ENCODE results near the gene TRMT112.
A peak's percentile ranks its signal among the peaks of the same experiment; 100 is the strongest.

TRMT112 gene

DNA sequence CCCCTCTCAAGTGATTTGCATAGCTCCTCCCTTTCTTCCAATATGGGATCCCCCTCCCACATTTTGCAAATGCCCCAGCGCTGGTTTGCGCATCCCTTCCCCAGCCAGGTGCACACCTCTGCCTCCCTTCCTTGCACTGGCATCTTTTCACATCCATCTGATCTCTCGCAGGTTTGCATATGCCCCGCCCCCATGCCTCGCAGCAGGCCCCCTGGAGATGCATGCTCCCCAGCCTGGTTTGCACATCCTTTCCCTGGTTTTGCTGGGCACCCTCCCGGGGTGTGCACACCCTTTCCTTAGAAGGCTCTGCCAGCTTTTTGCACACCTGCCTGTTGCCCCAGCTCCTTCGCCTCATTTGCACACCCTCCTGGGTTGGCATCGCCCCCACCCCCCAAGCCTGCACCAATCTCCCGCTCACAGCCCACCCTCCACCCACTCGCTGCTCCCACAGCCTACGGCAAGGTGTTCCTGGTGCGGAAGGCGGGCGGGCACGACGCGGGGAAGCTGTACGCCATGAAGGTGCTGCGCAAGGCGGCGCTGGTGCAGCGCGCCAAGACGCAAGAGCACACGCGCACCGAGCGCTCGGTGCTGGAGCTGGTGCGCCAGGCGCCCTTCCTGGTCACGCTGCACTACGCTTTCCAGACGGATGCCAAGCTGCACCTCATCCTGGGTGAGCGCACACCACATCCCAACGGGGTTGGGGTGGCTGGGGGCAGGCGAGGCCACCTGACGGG, 42.5 kb upstream of the TRMT112 start:
- DNase-seq (ENCODE audit: low read depth), result no peak
- TF ChIP-seq, protein P1, sequence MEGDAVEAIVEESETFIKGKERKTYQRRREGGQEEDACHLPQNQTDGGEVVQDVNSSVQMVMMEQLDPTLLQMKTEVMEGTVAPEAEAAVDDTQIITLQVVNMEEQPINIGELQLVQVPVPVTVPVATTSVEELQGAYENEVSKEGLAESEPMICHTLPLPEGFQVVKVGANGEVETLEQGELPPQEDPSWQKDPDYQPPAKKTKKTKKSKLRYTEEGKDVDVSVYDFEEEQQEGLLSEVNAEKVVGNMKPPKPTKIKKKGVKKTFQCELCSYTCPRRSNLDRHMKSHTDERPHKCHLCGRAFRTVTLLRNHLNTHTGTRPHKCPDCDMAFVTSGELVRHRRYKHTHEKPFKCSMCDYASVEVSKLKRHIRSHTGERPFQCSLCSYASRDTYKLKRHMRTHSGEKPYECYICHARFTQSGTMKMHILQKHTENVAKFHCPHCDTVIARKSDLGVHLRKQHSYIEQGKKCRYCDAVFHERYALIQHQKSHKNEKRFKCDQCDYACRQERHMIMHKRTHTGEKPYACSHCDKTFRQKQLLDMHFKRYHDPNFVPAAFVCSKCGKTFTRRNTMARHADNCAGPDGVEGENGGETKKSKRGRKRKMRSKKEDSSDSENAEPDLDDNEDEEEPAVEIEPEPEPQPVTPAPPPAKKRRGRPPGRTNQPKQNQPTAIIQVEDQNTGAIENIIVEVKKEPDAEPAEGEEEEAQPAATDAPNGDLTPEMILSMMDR (conservative IDR thresholded peaks at IDR 0.05; ENCODE audit: low read depth, low read length), result peak; percentile 44

DNA sequence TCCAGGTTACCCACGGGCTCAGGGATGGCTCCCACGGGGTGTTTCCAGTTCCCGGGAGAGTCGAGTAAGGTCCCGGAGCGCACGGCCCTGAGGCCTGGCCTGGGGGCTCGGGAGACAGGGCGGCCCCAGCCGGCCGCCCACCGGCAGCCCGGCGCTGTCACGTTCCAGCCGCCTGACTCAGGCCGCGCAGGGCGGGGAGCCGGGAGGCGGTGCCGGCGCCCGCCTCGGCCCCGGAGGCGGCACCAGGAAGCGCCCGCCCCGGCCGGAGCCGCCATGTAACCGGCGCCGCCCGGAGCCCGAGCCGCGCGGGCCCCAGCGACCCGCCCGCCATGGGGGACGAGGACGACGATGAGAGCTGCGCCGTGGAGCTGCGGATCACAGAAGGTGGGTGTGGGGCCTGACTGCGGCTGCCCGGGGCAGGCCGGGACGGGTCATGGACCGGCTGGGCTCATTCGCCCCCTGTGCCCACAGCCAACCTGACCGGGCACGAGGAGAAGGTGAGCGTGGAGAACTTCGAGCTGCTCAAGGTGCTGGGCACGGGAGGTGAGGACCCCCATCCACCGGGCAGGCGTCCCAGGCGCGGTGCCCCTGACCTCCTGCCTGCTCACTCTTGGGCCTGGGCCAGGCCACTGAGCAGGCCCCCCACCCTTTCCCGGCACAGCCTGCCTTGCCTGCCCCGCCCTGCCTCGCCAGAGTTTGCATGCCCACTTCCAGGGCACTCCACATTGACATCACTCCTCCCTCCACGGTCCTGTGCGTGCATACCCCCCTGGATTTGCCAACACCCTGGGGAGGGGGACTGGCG, 41.8 kb upstream of the TRMT112 start, which contains the start of gene RPS6KA4:
Gene RPS6KA4, plus strand, starts transcription at position 256 of the 805 bp plus-strand sequence. Its CDS starts 74 bp downstream, at position 330.
- H3K4me3 ChIP-seq (ENCODE audit: low read length), result peak within 1 kb of the TSS; percentile 73
- no peak for DNase-seq (ENCODE audit: low read depth)
- TF ChIP-seq, protein P1 (conservative IDR thresholded peaks at IDR 0.05; ENCODE audit: low read depth, low read length), result no peak

More for the DNA sequence above, 42.5 kb upstream of the TRMT112 start:
- H3K4me3 ChIP-seq (ENCODE audit: low read length), result peak overlapping the region; percentile 73

DNA sequence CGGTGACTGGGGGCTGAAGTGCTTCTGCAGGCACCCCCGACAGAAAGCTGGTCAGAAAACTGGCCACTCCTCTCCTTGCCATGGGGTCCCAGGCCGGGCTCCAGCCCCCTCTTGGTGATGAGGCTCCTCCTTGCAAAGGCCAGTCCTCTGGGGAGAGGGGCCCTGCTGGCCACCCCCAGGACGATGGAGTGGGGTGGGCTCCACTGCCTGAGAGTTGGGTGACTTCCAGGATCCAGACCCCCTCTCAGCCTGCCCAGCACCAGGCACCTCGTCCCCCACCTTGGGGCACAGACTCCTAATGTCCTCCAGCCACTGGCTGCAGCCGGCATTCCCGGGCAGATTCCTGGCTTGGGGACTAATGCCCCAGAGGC, 41.2 kb upstream of the TRMT112 start:
- peak overlapping the region; percentile 40 for H3K4me3 ChIP-seq (ENCODE audit: low read length)
- DNase-seq (ENCODE audit: low read depth), result no peak
- TF ChIP-seq, protein P1 (conservative IDR thresholded peaks at IDR 0.05; ENCODE audit: low read depth, low read length), result no peak

DNA sequence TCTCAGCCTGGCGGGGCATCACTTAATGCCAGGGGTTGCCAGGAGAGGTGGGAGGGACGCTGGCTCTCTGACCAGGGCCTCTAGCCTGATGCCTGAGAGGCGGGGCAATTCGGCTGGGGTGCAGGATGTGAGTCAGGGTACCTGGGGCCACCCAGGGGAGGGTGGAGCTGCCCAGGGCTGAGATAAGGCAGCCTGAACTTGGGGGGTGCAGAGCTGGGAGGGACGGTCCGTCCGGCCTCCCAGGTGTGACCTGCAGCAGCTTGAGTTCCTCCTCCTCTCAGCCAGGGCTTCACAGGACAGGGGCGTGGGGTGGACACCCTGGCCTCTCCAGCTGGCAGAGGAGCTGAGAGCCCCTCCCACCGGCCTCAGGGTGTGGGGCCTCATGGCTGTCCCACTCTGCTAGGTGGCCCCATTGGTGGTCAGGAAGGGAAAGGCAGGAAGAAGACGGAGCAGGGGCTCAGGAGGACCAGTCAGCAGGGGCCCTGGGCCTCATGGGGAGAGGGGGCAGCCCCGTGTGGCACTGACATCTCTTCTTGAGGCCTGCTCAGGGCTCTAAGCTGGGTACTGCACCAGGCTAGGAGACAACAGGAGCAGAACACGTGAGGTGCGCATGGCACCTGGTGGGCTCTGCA, 40.7 kb upstream of the TRMT112 start:
- TF ChIP-seq, protein P1 (conservative IDR thresholded peaks at IDR 0.05; ENCODE audit: low read depth, low read length), result no peak
- no peak for DNase-seq (ENCODE audit: low read depth)
- H3K4me3 ChIP-seq (ENCODE audit: low read length), result no peak overlapping the region

DNA sequence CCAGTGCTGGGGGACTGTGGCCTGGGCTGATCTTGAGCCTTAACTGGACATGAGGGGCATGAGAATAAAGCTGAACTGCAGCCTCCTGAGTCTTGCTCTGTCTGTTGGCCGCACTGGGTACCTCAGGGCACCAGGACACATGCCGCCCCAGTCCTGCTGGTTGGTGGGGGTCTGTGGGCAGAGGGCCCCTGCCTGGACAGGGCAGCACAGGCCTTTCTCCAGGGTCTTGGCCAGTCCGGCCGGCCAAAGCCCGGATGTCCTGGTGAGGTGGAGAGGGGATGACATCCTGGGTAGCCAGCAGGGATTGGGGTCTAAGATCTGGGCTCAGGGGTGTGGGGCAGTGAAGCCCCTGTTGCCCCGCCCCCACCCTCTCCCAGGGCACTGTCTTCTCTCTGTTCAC, 40.1 kb upstream of the TRMT112 start:
- no peak for DNase-seq (ENCODE audit: low read depth)
- TF ChIP-seq, protein P1 (conservative IDR thresholded peaks at IDR 0.05; ENCODE audit: low read depth, low read length), result no peak

DNA sequence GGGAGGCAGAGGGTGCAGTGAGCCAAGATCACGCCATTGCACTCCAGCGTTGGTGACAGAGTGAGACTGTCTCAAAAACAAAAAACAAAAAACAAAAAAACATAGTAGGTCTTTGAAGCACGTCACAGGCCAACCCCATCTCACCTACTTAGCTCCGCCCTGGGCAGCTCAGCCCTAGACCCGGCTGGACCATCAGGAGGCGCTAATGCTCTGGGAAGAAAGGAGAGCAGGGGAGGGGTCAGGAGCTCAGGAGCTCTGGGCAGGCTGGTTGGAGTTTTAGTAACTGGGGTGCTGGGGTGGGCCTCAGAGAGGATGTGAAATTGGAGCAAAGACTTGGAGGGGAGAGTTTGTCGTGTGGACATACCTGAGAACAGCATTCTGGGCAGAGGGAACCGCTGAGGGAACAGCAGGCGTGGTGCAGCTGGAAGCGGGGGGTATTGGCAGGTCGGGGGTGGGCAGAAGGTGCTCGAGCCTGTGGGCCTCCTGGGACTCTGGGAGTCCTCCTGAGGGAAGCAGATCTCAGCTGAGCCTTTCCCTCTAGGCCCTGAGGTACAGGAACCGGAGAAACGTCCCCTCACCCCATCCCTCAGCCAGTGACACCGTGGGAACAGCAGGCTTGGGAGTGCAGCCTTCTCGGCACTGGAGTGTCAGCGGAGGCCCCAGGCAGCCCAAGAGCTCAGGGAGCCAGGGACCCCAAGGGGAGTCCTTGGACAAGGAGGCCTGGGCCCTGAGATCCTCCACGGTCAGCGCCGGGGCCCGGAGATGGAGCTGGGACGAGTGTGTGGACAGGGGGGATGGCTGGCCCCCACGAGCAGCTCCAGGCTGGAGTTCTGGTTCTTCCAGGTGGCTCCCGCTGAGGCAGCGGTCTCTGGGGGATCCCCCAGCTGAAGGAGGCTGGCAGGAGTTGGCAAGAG, 39.4 kb upstream of the TRMT112 start:
- TF ChIP-seq, protein P1 (conservative IDR thresholded peaks at IDR 0.05; ENCODE audit: low read depth, low read length), result peak; percentile 69
- H3K4me3 ChIP-seq (ENCODE audit: low read length), result no peak overlapping the region
- DNase-seq (ENCODE audit: low read depth), result no peak

More for the DNA sequence above, 40.1 kb upstream of the TRMT112 start:
- H3K4me3 ChIP-seq (ENCODE audit: low read length), result no peak overlapping the region
